GM18909 (cell line): ENCODE results near the gene MYO3A.
"Not testable (repeated sequence)": the region's sequence is repeated elsewhere in the genome, so short reads cannot be mapped to it uniquely, and the experiment has no call there.

Source experiments
- ATAC-seq: cut with Tn5 transposase; IDR thresholded peaks from one replicate; pipeline ENCODE4 v1.9.1; 2021; ENCODE audit warnings: mild to moderate bottlenecking; ENCODE audit not compliant: unreplicated experiment, poor library complexity

Gene MYO3A

DNA sequence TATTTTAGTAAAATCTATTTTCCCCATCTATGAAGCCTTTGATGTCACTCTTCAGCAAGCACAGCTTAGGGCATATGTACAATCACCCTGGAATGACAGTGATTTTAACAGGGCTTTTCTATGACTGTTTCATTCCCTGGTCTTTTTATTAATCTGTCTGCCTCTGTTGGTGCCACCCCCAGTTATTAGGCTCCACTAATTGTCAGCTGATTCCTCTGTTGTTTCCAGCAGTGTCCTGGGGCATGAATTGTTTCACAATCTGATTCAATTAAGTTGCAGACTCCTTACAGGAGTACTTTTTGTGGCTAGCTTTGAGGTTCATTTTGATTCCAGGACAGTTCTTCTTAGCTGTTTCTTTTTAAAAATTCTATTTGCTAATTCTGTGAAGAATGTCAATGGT lies 38.6 kb downstream of the MYO3A start:
- no peak for ATAC-seq

- ATAC-seq = no peak
These were observed 40.9 kb downstream of the MYO3A start for GRCh38 chr10:25974897-25975459.

DNA sequence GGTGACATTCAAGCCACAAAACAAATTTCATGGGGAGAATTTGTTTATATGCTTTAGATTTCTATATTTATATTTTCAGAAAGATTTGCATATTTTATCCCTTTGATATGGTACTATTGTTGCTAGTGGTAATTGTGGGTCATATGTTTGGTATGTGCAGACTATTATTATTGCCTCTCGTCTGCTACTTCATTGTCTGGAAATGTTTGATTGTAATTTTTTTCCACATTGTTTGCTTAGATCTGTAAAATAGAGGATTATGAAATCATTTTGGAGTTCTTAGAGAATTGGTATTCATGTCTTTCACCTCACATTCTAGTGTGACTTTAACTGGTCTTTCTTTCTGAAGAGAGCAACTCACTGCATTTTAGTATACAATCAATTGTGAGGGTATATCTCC lies 44.7 kb downstream of the MYO3A start:
- no peak for ATAC-seq

GRCh38 chr10:25982107-25982506 lies 48.1 kb downstream of the MYO3A start:
- ATAC-seq = no peak

DNA sequence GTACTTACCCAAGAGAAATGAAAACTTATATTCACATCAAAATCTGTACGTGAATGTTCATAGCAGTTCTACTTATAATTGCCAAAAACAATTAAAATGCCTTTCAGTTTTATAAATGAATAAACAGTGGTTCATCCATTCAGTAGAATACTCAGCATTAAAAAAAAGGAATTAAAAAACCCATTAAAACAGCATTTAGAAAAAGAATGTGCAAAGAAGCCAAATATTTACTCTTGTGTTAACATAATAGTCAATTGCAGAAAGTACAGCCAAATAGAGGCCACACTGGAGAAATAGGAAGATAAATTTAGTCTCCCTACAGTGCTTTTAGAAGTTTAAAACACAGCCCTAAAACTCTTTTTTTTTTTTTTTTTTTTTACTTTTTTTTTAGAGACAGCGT lies 54.6 kb downstream of the MYO3A start:
- ATAC-seq = no peak

- ATAC-seq = no peak
These were observed 55.9 kb downstream of the MYO3A start for GRCh38 chr10:25989951-25990350.

DNA sequence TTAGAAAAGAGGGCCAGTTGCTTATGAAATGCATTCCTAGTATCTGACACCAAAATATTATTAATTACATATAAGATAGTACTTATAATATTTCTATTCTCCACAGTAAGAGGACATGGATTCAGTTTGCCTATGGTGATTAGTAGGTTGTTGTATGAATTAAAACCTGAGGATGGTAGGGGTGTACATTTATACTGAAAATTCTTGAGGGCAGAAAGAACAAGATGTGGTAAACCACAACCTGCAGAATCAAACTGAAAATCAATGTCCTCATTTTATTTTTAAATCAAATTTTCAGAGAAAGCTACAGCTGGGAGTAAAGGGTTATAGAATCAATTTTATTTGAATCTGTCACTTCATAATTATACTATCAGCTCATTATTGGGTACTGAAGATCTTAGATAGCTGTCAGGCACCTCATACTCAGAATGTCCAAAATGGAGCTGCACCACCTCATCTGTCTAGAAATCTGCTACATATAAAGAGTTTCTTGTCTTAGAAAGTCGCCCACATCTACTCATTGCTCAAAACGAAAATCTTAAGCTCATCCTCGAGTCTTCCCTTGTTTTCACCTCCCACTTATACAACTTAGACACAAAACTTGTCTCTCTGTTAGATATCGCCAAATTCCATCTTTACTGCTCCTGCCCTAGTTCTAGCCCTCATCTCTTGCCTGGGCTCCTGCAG lies 65.4 kb downstream of the MYO3A start:
- ATAC-seq = no peak

GRCh38 chr10:26000971-26001370 lies 66.9 kb downstream of the MYO3A start:
- ATAC-seq = no peak

DNA sequence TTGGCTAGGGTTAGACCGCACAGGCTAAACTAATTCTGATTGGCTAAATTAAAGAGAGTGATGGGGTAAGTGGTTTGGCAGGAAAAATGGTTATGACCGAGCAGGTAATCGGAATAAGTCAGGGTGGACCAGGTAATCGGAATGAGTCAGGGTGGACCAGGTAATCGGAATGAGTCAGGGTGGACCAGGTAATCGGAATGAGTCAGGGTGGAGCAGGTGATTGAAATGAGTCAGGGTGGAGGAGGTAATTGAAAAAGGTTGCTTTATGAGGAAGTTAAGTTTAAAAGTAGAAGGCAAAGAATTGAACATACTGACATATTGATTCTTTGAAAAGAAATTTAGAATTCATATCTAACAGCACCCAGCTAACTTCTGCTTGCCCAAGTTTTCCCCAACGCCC lies 68.4 kb downstream of the MYO3A start:
- not testable (repeated sequence) for ATAC-seq

DNA sequence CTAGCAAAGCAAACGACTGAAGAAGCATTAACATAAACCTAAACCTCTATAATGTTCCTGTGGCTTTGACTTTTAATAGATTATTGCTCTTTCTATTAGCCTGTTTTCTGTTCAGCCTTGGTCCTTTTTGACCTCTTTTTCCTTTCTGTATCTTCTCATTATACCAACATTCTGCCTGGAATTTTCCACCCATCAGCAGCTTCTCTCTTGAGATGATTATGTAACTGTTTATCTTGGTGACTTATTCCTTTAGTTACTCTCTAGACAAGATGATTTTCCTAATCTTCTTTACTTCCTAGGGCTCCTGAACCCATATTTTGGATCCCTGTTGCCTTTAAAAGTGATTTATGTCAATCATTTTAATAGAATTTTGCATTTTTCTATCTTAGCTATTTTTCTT lies 81.1 kb downstream of the MYO3A start:
- no peak for ATAC-seq

DNA sequence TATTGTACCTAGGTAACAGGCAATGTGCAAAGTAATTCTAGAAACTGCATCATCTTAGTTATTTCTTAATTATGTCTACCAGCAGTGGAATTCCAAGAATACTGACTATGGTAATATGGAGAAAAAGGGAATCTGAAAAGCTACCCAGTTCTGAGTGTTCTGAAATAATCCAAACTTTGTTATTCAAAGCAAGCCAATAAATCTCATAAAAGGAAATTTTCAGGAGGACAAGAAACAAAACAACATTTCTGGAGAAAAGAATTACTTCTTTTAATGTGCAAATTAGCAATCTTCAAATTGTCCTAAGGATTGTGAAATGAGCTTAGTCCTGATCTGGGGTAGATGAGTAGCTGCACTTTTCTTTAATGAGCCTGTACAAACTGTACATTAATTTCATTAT lies 88.8 kb downstream of the MYO3A start:
- ATAC-seq = no peak

DNA sequence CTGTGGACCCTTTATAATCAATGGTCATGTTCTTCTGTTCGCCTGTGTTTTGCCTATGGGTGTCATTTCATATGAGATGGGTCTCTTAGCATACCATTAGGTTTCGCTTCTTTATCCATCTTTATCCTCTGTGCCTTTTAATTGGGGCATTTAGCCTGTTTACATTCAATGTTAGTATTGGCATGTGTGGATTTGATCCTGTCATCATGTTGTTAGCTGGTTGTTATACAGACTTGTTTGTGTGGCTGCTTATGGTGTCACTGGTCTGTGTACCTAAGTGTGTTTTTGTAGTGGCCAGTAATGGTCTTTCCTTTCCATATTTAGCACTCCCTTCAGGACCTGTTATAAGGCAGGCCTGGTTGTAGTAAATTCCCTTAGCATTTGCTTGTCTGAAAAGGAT lies 90.3 kb downstream of the MYO3A start:
- ATAC-seq = no peak

DNA sequence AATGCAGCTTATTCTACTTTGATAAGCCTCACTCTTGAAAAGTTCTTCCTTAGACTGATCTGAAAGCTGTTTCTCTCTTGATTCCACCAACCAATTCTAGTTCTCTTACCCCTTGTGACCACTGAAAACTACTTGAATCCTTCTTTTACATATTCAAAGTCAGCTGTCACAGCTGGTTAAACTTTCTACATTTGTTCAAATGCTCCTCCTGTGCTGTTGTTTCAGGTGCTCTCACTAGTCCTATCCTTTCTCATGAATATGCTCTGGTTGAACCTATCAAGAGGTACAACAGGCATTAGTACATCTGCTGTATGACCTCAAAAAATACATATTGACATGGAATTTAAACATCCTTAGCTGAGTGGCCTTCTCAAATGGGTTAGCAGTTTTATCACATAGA lies 91.5 kb downstream of the MYO3A start:
- no peak for ATAC-seq

GRCh38 chr10:26029858-26030257 lies 95.8 kb downstream of the MYO3A start:
- no peak for ATAC-seq

GRCh38 chr10:26031300-26031699 lies 97.3 kb downstream of the MYO3A start:
- no peak for ATAC-seq

DNA sequence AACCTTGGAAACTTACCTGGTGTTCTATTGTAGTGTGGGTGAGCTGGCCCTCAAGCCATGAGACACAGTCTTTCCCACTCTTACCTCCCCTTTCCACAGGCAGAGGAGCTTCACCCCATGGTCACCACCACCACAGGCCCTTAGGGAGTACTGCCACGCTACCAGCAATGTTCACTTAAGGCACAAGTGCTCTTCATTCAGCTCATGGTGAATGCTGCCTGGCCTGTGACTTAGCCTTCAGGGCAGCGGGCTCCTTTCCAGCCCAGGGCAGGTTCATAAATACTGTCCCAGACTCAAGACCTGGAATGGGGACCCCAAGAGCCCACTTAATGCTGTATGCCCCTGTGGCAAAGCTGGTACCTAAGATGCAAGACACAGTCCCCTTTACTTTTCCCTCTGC lies 109.4 kb downstream of the MYO3A start:
- no peak for ATAC-seq

DNA sequence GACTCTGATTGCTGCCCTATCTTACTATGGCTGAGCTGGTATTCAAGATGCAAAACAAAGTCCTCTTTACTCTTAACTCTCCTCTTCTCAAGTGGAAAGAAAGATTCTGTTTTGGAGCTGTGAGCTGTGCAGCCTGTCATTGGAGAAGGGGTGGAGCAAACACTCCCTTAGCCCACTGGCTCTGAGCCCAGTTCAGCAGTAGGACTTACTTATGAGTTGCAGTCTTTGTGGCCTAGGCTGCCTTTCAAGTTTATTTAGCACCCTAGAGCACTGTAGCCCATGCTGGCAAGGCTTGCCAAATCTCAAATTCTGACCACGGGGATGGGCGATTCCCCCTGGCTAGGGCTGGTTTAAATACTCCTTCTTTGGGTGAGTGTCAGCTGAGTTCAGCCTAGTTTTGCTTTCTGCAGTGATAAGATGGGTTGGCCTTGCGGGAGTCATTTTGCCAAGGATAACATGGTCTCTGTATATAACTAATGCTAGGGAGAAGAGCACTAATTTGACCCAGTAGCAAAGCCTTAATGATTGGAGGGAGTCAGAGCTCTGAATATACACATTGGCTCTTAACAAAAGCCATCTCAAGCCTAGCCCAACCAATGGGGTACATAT lies 110.2 kb downstream of the MYO3A start:
- ATAC-seq = no peak

DNA sequence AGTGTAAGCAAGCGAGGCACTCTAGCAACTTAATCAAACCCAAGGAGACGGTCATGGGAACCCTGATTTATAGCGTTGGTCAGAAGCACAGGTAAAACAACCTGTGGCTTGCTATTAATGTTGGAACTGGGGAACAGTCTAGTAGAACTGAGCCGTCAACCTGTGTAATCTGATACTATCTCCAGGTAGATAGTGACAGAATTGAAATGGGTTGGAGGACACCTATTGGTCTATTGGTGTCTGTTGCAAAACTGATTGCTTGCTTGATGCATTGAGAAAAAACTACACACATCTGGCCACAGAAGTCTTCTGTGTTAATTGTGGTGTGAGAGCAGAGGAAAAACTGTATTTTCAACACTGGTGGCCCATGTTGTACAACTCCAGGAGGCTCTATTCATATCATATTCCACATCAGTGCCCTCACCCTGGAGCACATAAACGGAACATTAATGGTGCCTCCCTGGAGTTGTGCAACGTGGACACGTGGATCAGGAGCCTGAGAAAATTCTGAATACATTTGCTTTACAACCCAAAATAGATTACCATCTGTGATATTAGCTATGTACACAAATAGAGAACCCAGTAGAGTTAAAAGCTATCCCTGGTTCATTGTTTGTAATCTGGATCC lies 112.2 kb downstream of the MYO3A start:
- no peak for ATAC-seq

DNA sequence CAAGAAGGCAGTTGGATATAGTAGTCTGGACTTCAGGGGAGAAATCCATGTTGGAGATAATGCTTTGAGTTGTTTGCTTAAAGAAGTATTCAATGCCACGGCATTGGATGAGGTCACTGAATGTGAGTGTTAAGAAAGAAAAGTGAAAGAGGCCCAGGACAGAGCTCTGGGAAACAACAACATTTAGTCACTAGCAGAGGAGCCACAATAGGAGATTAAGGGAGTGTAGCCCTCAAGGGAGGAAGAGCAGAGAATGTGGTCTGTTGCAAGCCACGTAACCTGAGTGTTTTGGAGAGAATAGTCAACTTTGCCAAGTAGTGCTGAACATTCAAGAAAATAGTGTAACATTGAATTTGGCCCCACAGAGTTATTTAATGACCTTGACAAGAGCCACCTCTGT lies 114.7 kb downstream of the MYO3A start:
- ATAC-seq = no peak

DNA sequence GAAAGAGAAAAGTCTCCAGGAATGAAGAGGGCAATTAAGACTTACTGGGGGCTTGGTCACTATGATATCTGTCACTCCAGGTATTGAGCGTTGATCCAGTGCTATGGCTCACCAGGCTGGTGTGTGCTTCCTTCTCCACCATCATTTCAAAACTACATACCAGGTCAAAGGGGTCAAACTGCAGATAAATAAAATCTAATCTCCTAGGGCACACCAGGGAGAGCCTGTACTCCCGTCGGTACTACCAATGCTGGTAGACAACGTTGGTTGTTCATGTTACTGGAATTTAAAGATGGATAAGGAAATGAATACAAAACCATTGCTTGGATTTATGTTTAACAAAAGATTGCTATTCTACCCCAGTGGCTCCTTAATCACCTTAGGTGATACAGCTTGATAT lies 118.3 kb downstream of the MYO3A start:
- no peak for ATAC-seq

- ATAC-seq = no peak
These were observed 123.4 kb downstream of the MYO3A start for GRCh38 chr10:26057466-26057865.

DNA sequence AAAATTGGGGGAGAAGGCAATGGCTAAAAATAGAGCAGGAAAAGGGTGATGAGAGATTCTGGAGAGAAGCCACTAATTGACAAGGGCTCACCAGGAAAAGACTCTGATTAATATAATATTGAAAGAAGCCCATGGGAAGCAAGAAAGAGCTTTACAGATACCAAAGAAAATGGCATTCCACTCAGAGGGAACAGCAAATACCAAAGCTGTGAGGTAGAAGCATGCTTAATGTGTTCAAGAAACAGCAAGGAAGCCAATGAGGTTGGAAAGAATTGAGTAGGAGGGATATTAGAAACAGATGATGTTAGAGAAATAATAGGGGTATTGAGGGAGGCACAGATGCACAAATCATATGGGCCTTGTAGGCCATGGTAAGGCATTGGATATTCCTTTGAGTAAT lies 130.1 kb downstream of the MYO3A start:
- no peak for ATAC-seq
